Measurements from ENCODE around the gene TFR2. TPM values are rescaled to one million over a fixed set of nuclear protein-coding genes. Genes with fewer than 3 reads are reported as not detected.

The TFR2 gene
- total RNA-seq, 1 experiment from 2014 or later: 6.2 TPM

GRCh38 chr7:100655908-100656674, 14.7 kb upstream of the TFR2 start, which contains the start of gene ACTL6B:
Gene ACTL6B (minus strand): TSS chr7:100656448. CDS start chr7:100656354, 94 bp downstream.
- intact Hi-C loops (cut with micrococcal nuclease; ENCODE audit: unreplicated experiment): no loop called here
- no peak for DNase-seq
- no TSS peak for BruUV-seq (replicated peaks)

GRCh38 chr7:100654908-100655831, 13.8 kb upstream of the TFR2 start:
- H3K9me2 ChIP-seq (ENCODE audit: insufficient read depth): no peaks in the 10 kb centered on the region
- no peaks in the 10 kb centered on the region for H3K27me3 ChIP-seq (ENCODE audit: insufficient read depth, low read depth)
- no peak overlapping the region for H3K4me2 ChIP-seq
- H3K4me1 ChIP-seq (replicated peaks; ENCODE audit: insufficient read depth): peaks cover 11% of the 10 kb centered on the region
- BruUV-seq (replicated peaks): no TSS peak
- H4K20me1 ChIP-seq (ENCODE audit: insufficient read depth): no peaks in the 10 kb centered on the region
- POLR2A ChIA-PET (ENCODE audit: unreplicated experiment): no interaction called here
- H3K4me3 ChIP-seq: no peak overlapping the region
- H3K36me3 ChIP-seq (ENCODE audit: low read depth): no peaks in the 10 kb centered on the region
- H2AFZ ChIP-seq: no peak overlapping the region
- no peak for TF ChIP-seq EZH2 (IDR thresholded peaks at IDR 0.05; ENCODE audit: low read depth)
- no peak for TF ChIP-seq CTCF (conservative IDR thresholded peaks at IDR 0.05)
- no peak overlapping the region for H3K27ac ChIP-seq
- CTCF ChIA-PET: no interaction called here
- no peaks in the 10 kb centered on the region for H3K79me2 ChIP-seq (ENCODE audit: low read depth)
- peaks cover 23% of the 10 kb centered on the region; the same call in 1 of the 2 replicates for H3F3A ChIP-seq (ENCODE audit: insufficient read depth, low read depth)
- no peaks in the 10 kb centered on the region for H3K9me3 ChIP-seq (ENCODE audit: insufficient read depth, low read depth)
- intact Hi-C loops (cut with micrococcal nuclease; ENCODE audit: unreplicated experiment): no loop called here
- DNase-seq: no peak

More at GRCh38 chr7:100655908-100656674, 14.7 kb upstream of the TFR2 start, which contains the start of gene ACTL6B:
- H3K4me2 ChIP-seq: no peak within 1 kb of the TSS
- no peaks in the 10 kb centered on the region for H3K9me3 ChIP-seq (ENCODE audit: insufficient read depth, low read depth)
- ChIA-PET POLR2A (ENCODE audit: unreplicated experiment) (no interaction called here), CTCF (no interaction called here)
- H3K27ac ChIP-seq: no peak within 1 kb of the TSS
- H3F3A ChIP-seq (ENCODE audit: insufficient read depth, low read depth): peaks cover 14% of the 10 kb centered on the region; the same call in 1 of the 2 replicates
- no peaks in the 10 kb centered on the region for H3K36me3 ChIP-seq (ENCODE audit: low read depth)
- no peaks in the 10 kb centered on the region for H3K9me2 ChIP-seq (ENCODE audit: insufficient read depth)
- no peak within 1 kb of the TSS for H2AFZ ChIP-seq
- no peaks in the 10 kb centered on the region for H3K27me3 ChIP-seq (ENCODE audit: insufficient read depth, low read depth)
- TF ChIP-seq CTCF (conservative IDR thresholded peaks at IDR 0.05) (no peak), EZH2 (IDR thresholded peaks at IDR 0.05; ENCODE audit: low read depth) (no peak)
- no peak within 1 kb of the TSS for H3K4me3 ChIP-seq
- no peaks in the 10 kb centered on the region for H4K20me1 ChIP-seq (ENCODE audit: insufficient read depth)
- no peaks in the 10 kb centered on the region for H3K79me2 ChIP-seq (ENCODE audit: low read depth)
- peaks cover 7% of the 10 kb centered on the region for H3K4me1 ChIP-seq (replicated peaks; ENCODE audit: insufficient read depth)

- no peaks in the 10 kb centered on the region for H3K9me2 ChIP-seq (ENCODE audit: insufficient read depth)
- peak overlapping the region; percentile 33 for H3K4me2 ChIP-seq
- no peak overlapping the region for H3K27ac ChIP-seq
- intact Hi-C loops (cut with micrococcal nuclease; ENCODE audit: unreplicated experiment): no loop called here
- no peaks in the 10 kb centered on the region for H4K20me1 ChIP-seq (ENCODE audit: insufficient read depth)
- CTCF ChIA-PET: interaction anchor here (0.5 kb wide), 1 partner anchor 467 kb away, joined by 3 read pairs; no protein-coding TSS in a partner anchor
- TF ChIP-seq CTCF (conservative IDR thresholded peaks at IDR 0.05): no peak
- no peak for TF ChIP-seq EZH2 (IDR thresholded peaks at IDR 0.05; ENCODE audit: low read depth)
- H3K36me3 ChIP-seq (ENCODE audit: low read depth): no peaks in the 10 kb centered on the region
- no peak overlapping the region for H2AFZ ChIP-seq
- H3K27me3 ChIP-seq (ENCODE audit: insufficient read depth, low read depth): no peaks in the 10 kb centered on the region
- peak; percentile 49 to 80 for DNase-seq
- no peaks in the 10 kb centered on the region for H3K9me3 ChIP-seq (ENCODE audit: insufficient read depth, low read depth)
- no peak overlapping the region for H3K4me3 ChIP-seq
- no TSS peak for BruUV-seq (replicated peaks)
- no peaks in the 10 kb centered on the region for H3K79me2 ChIP-seq (ENCODE audit: low read depth)
- POLR2A ChIA-PET (ENCODE audit: unreplicated experiment): interaction anchor here (0.5 to 0.7 kb wide), 3 partner anchors 24 to 96 kb away, joined by 3 to 5 read pairs (median 5); partner anchors contain the start of gene MOSPD3
- peaks cover 17% of the 10 kb centered on the region for H3K4me1 ChIP-seq (replicated peaks; ENCODE audit: insufficient read depth)
- peaks cover 27% of the 10 kb centered on the region; the same call in 1 of the 2 replicates for H3F3A ChIP-seq (ENCODE audit: insufficient read depth, low read depth)
These were observed 8.6 kb upstream of the TFR2 start for GRCh38 chr7:100649826-100650565.
